Colonic mucosa (tissue), 4 donors: ENCODE data around the gene PLPPR3. TPM values are rescaled to one million over a fixed set of nuclear protein-coding genes. Genes with fewer than 3 reads are reported as not detected.

Experiments used
- DNase-seq: peaks from one replicate; pipeline ENCODE4 v3.0.0-alpha.2; 2020
- H3K27ac ChIP-seq: fragments of 200-600 bp; one replicate; pipeline ENCODE4 v1.8.0; 2021
- H3K27me3 ChIP-seq: fragments of 200-600 bp; one replicate; pipeline ENCODE4 v1.8.0; 2021
- H3K36me3 ChIP-seq: fragments of 200-600 bp; one replicate; pipeline ENCODE4 v1.8.0; 2021
- H3K4me1 ChIP-seq: fragments of 200-600 bp; one replicate; pipeline ENCODE4 v1.8.0; 2021; ENCODE audit warnings: mild to moderate bottlenecking
- H3K4me3 ChIP-seq: fragments of 200-600 bp; one replicate; pipeline ENCODE4 v1.8.0; 2021
- H3K9ac ChIP-seq, 2 donors: one replicate each; pipeline ENCODE4 v1.7.0; 2013; ENCODE audit warnings: control low read depth in 2 of 2, low read depth in 2 of 2, low read length in 2 of 2
- H3K9me3 ChIP-seq: fragments of 200-600 bp; one replicate; pipeline ENCODE4 v1.8.0; 2021
- CTCF ChIP-seq: fragments of 200-600 bp; IDR thresholded peaks from one replicate; pipeline ENCODE4 v1.8.0; 2022; ENCODE audit warnings: antibody characterized with exemption, mild to moderate bottlenecking
- intact Hi-C: fragments of 100-400 bp; cut with DNase I; formaldehyde crosslinking; loops from one replicate; pipeline ENCODE4 v1.14.1; 2022
- microRNA-seq: library from miRNA; unstranded; fragments of <30 nt; microRNA quantifications from one replicate; pipeline ENCODE4, GENCODE V29; 2019
- total RNA-seq, 2 donors: library from RNA; stranded (reverse); fragmentation: NEBNext Ultra II Directional in 1 of 2; extraction: Animal tissue kit (Norgen Biotek cat#: 25700) in 1 of 2; gene quantifications; one replicate each; pipeline ENCODE4 v1.2.1, GENCODE V29; 2021
- donor health status: healthy.
- donor health status: DM: no; HTN: no; CAD: no.
- donor health status: DM: no; HTN: no; CAD: no.

PLPPR3 gene
- total RNA-seq, 2 donors from 2014 or later: 0.22 TPM; not detected in 1

- H3K4me3 ChIP-seq: no peak overlapping the region
- TF ChIP-seq CTCF: no peak
- intact Hi-C loops: loop anchor here (10.0 kb wide), 1 partner anchor 92 kb away; the partner anchor contains the start of genes CFD and ELANE
- no peak overlapping the region for H3K9ac ChIP-seq
- H3K27ac ChIP-seq: no peak overlapping the region
- DNase-seq: no peak
- H3K27me3 ChIP-seq: no peaks in the 10 kb centered on the region
- no peaks in the 10 kb centered on the region for H3K36me3 ChIP-seq
- no peaks in the 10 kb centered on the region for H3K9me3 ChIP-seq
- no peaks in the 10 kb centered on the region for H3K4me1 ChIP-seq
These were observed 58.6 kb downstream of the PLPPR3 start for GRCh38 chr19:763181-763580.

Small RNAs within 50 kb of the gene (microRNA-seq; reads per million reads assigned to microRNA genes)
- gene MIR3187 (10.5 reads per million, percentile 15 among the genes with 10 or more reads in this experiment), gene MIR4745 (1.7 reads per million)

Other genes with a start within 250 kb of the PLPPR3 start
- 1,000 to 10,000 TPM in 1 of 2 donors, 100 to 1,000 TPM in 1; 920 to 1,084 TPM for gene BSG, start 249.4 kb downstream of the PLPPR3 start, total RNA-seq
- under 1 TPM; 0.17 to 0.40 TPM for gene HCN2, start 232.1 kb downstream of the PLPPR3 start, total RNA-seq
- 10 to 100 TPM; 50.2 to 77.3 TPM for gene POLRMT, start 188.4 kb downstream of the PLPPR3 start, total RNA-seq
- not detected for gene FGF22, start 182.1 kb downstream of the PLPPR3 start, total RNA-seq
- 10 to 100 TPM; 54.6 to 74.7 TPM for gene RNF126, start 158.7 kb downstream of the PLPPR3 start, total RNA-seq
- 10 to 100 TPM in 1 of 2 donors, 1 to 10 TPM in 1; 4.5 to 10.1 TPM for gene FSTL3, start 145.6 kb downstream of the PLPPR3 start, total RNA-seq
- gene PRSS57, start 126.5 kb downstream of the PLPPR3 start, total RNA-seq: not detected
- gene PALM, start 113.0 kb downstream of the PLPPR3 start, total RNA-seq: 10 to 100 TPM in 1 of 2 donors, 1 to 10 TPM in 1; 3.9 to 13.5 TPM
- gene MISP, start 70.8 kb downstream of the PLPPR3 start, total RNA-seq: 100 to 1,000 TPM; 285 to 320 TPM
- gene PTBP1, start 24.5 kb downstream of the PLPPR3 start, total RNA-seq: 100 to 1,000 TPM; 284 to 457 TPM
- gene AZU1, start 5.9 kb upstream of the PLPPR3 start, total RNA-seq: under 1 TPM in 1 of 2 donors, not detected in 1; 0.27 TPM
- not detected for gene PRTN3, start 19.0 kb upstream of the PLPPR3 start, total RNA-seq
- not detected for gene ELANE, start 30.3 kb upstream of the PLPPR3 start, total RNA-seq
- 10 to 100 TPM; 42.2 to 55.3 TPM for gene CFD, start 37.7 kb upstream of the PLPPR3 start, total RNA-seq
- gene MED16, start 71.2 kb upstream of the PLPPR3 start, total RNA-seq: 10 to 100 TPM; 73.3 to 83.2 TPM
- gene RNU6-9, start 71.5 kb upstream of the PLPPR3 start, total RNA-seq: not detected
- 10 to 100 TPM; 54.5 to 55.6 TPM for gene R3HDM4, start 91.3 kb upstream of the PLPPR3 start, total RNA-seq
- under 1 TPM in 1 of 2 donors, not detected in 1; 0.21 TPM for gene KISS1R, start 95.4 kb upstream of the PLPPR3 start, total RNA-seq
- 10 to 100 TPM in 1 of 2 donors, 1 to 10 TPM in 1; 8.7 to 13.0 TPM for gene ARID3A, start 104.1 kb upstream of the PLPPR3 start, total RNA-seq
- 10 to 100 TPM; 26.5 to 81.5 TPM for gene WDR18, start 162.4 kb upstream of the PLPPR3 start, total RNA-seq
- not detected for gene GRIN3B, start 178.5 kb upstream of the PLPPR3 start, total RNA-seq
- gene TMEM259, start 199.2 kb upstream of the PLPPR3 start, total RNA-seq: 100 to 1,000 TPM; 170 to 235 TPM
- gene RNU6-2, start 199.6 kb upstream of the PLPPR3 start, total RNA-seq: not detected
- gene CNN2, start 204.7 kb upstream of the PLPPR3 start, total RNA-seq: 100 to 1,000 TPM; 108 to 132 TPM
- 10 to 100 TPM; 23.9 to 31.6 TPM for gene ABCA7, start 218.2 kb upstream of the PLPPR3 start, total RNA-seq
- 10 to 100 TPM; 27.4 to 37.9 TPM for gene ARHGAP45, start 245.2 kb upstream of the PLPPR3 start, total RNA-seq